HG03097 (cell line): ENCODE measurements around the gene POLR2H.
"Not testable (repeated sequence)": the region's sequence is repeated elsewhere in the genome, so short reads cannot be mapped to it uniquely, and the experiment has no call there.

Experiments used
- ATAC-seq: cut with Tn5 transposase; IDR thresholded peaks from one replicate; pipeline ENCODE4 v1.9.1; 2021; ENCODE audit not compliant: unreplicated experiment, low FRiP score

The POLR2H gene

DNA sequence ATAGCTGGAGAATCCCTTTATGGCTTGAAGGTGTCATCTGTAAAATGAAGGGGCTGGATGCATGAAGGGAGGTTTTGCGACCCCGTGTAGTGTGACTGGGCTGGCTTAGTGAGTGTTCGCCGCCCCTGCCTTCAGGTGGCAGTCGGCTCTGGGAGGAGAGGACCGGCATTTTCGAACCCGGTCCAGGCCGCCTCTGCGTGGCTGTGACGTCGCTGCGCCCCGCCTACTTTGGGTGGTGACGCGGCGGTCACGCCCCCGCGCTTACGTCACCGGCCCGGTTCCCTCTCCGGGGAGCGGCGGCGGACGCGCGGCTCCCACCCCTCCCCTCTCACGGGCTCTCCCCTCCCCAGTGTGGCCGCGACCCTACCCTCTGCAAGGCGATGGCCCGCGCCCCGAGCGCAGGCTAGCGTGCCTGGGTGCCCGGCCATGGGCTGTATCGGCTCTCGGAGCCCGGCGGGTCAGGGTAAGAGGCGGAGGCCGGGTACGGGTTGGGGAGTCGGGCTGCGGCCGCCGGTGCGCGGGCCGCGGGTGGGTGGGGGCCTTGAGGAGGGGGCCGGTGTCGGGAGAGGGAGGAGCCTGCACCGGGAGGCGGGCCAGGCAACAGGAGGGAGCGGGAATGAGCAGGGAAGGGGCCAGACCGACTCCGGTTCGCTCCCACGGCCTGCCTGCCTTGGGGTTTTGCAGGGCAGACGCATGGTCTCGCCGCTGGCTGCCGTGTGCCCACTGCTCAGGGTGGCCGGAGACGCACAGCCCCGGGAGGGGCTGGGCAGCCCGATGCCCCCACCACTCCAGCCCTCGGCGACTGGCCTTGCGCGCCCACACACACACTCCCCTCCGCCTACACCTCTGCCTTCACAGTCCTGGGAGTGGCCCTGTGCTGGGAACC, 25.6 kb upstream of the POLR2H start:
- ATAC-seq = no peak

DNA sequence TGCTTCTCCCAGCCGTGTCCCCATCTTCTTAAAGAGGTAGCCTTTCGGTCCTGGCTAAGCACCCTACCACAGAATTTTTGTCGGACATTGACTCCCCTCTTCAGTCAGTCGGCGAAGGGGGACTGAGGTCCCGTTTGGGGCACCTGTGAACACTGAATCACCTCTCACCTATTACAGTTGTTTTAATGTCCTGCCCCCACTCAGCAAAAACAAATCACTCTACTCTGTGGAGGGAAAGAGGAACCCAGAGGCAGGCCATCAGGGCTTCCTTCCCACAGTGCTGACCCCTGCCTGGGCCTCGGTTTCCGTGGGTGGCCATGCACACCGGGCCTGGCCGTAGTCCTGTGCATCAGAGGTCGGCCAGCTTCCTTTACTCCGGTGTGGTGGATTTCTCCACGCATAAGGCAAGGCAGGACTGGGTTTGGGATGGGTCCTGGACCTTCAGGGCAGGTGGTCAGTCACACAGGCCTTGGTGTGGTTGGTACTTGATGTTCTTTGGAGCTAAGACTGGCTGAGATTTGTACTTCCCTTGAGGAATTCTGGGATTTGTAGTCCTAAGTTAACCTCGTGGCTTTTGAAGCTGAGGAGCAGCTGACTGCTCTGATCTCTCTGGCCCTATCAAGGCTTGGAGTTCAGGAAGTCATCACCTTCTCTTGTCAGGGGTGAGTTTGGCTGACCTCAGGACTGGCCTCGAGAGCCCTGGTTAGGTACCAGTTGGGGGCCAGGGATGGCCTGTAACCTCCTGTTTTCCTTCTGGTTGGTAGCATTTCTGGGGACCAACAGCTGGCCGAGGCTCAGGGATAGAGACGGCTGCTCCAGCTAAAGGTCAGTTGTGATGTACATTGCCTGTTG, 24.7 kb upstream of the POLR2H start:
- ATAC-seq = no peak

GRCh38 chr3:184337399-184337714, 24.2 kb upstream of the POLR2H start, which contains the start of gene FAM131A:
TSS of gene FAM131A (plus strand) at chr3:184337600. CDS start at chr3:184337631, 31 bp downstream.
- ATAC-seq = no peak

GRCh38 chr3:184337981-184338380, 23.5 kb upstream of the POLR2H start:
- ATAC-seq = no peak

DNA sequence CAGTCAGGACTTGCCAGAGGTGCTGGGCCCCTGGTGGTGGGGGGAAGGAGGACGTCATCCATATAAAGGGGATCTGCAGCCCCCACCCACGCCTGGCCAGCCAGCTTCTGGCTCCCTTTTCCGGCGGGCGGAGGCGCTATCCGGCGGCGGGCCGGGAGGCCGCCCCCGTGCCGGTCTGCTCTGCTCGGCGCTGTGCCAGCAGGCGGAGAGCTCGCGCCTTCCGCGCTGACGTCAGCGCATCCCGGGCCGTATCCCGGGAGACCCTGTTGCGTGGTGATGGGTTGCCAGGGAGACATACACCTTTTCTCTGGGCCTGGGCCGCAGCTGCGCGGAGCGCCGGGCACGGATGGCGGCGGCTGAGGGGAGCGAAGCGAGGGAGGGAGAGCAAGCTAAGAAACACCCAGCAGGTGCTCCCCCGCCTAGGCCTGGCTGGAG, 23.0 kb upstream of the POLR2H start:
- no peak for ATAC-seq

- no peak for ATAC-seq
Observed at GRCh38 chr3:184339001-184339400, 22.5 kb upstream of the POLR2H start.

DNA sequence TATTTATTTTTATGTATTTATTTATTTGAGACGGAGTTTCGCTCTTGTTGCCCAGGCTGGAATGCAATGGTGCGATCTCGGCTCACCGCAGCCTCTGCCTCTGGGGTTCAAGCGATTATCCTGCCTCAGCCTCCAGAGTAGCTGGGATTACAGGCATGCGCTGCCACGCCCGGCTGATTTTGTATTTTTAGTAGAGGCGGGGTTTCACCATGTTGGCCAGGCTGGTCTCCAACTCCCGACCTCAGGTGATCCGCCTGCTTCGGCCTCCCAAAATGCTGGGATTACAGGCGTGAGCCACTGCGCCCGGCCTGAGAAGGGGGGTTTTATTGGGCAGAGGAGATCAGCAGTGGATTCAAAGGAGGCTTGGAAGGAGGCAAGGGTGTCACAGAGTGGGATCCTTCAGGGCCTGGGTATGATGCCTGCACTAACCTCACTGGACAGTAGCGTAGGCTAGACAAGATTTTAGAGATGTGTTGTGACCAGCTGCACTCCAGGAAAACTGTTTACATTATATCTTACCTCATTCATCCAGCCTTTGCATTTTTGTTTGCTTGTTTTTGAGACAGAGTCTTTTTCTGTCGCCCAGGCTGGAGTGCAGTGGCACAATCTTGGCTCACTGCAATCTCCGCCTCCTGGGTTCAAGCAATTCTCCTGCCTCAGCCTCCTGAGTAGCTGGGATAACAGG, 21.9 kb upstream of the POLR2H start:
- not testable (repeated sequence) for ATAC-seq

- ATAC-seq = no peak
Observed at GRCh38 chr3:184341925-184342324, 19.6 kb upstream of the POLR2H start.

GRCh38 chr3:184343200-184343876, 18.2 kb upstream of the POLR2H start:
- ATAC-seq = no peak

DNA sequence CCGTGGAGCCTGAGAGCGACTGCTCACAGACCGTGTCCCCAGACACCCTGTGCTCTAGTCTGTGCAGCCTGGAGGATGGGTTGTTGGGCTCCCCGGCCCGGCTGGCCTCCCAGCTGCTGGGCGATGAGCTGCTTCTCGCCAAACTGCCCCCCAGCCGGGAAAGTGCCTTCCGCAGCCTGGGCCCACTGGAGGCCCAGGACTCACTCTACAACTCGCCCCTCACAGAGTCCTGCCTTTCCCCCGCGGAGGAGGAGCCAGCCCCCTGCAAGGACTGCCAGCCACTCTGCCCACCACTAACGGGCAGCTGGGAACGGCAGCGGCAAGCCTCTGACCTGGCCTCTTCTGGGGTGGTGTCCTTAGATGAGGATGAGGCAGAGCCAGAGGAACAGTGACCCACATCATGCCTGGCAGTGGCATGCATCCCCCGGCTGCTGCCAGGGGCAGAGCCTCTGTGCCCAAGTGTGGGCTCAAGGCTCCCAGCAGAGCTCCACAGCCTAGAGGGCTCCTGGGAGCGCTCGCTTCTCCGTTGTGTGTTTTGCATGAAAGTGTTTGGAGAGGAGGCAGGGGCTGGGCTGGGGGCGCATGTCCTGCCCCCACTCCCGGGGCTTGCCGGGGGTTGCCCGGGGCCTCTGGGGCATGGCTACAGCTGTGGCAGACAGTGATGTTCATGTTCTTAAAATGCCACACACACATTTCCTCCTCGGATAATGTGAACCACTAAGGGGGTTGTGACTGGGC, 16.8 kb upstream of the POLR2H start:
- ATAC-seq = no peak

- no peak for ATAC-seq
Observed at GRCh38 chr3:184345317-184346144, 16.0 kb upstream of the POLR2H start.

- no peak for ATAC-seq
Observed at GRCh38 chr3:184346480-184347190, 14.9 kb upstream of the POLR2H start.

DNA sequence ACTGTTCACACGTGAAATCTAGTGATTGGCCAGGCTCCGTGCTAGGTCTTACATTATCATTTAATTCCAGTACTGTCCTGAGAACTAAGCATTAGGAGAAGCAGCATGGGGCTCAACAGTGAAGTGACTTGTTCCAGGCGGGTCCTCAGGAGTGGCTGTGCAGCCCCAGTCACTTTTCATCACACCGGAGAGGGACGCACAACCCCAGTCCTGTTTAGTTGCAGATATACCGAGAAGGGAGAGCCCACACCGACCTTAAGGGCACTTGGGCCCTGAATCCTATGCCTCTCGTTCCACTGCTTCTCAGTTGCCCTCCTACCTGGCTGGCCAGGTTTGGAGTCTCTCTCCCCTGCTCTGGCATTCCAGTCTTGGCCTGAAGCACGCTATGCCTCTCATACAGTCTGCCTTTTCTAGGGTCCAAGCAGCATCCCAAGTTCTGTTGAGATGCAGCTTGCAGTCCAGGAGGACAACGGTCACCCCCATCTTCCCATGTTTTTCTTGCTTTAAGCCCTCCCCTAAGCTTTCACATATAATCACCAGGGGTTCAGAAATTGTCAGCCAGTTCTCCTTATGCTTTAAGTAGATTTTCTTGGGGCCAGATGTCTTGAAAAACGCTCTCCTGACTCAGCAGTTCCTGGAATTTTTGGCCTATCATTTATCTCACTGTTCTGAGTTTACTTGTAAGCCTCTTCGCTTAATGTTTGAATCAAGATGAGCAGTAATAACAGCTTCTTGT, 14.0 kb upstream of the POLR2H start:
- no peak for ATAC-seq

GRCh38 chr3:184348057-184348382, 13.5 kb upstream of the POLR2H start:
- no peak for ATAC-seq

GRCh38 chr3:184349563-184350470, 11.7 kb upstream of the POLR2H start:
- no peak for ATAC-seq

GRCh38 chr3:184350618-184351017, 10.9 kb upstream of the POLR2H start:
- no peak for ATAC-seq
